Transverse colon (tissue), 4 donors: ENCODE data around the gene FOXD4.
"Not testable (repeated sequence)": the region's sequence is repeated elsewhere in the genome, so short reads cannot be mapped to it uniquely, and the experiment has no call there.

Source experiments
- POLR2AphosphoS5 ChIP-seq, 3 donors: sonication (generic); formaldehyde crosslinking; IDR thresholded peaks; one replicate each; pipeline ENCODE4 v1.6.1; 2016; ENCODE audit warnings: antibody characterized with exemption in 3 of 3
- TF ChIP-seq, protein P1 (sequence below), 5 experiments: fragments of 200-600 bp in 3 of 5; fragments of 450-650 bp in 2 of 5; sonication (generic) in 3 of 5; IDR thresholded peaks; 1 replicate in 2 of 5; 2 replicates in 3 of 5; pipeline ENCODE4 v1.5.1; 2016 to 2017; ENCODE audit warnings: antibody characterized with exemption in 5 of 5, inconsistent platforms in 3 of 5, mild to moderate bottlenecking in 2 of 5, moderate library complexity in 1 of 5

DNA sequence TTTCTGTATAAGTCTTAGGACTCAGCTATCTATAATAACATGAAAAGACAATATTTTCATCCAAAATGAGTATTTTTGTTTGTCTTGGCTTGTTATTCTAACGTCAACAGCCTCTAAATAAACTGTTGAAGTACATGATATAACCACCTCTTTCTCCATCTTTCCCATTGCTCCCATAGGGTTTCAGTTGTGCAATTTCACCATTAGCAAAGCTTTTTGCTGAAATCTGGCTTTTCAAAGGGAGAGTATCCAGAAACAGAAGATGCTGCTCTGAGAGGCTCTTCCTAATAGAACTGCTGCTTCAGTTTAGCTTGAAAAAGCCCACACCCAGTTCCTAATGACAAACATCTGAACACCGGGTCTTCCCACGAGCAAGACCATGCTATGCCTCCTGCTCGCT is 31.1 kb downstream of the FOXD4 start:
- TF ChIP-seq, protein P1, sequence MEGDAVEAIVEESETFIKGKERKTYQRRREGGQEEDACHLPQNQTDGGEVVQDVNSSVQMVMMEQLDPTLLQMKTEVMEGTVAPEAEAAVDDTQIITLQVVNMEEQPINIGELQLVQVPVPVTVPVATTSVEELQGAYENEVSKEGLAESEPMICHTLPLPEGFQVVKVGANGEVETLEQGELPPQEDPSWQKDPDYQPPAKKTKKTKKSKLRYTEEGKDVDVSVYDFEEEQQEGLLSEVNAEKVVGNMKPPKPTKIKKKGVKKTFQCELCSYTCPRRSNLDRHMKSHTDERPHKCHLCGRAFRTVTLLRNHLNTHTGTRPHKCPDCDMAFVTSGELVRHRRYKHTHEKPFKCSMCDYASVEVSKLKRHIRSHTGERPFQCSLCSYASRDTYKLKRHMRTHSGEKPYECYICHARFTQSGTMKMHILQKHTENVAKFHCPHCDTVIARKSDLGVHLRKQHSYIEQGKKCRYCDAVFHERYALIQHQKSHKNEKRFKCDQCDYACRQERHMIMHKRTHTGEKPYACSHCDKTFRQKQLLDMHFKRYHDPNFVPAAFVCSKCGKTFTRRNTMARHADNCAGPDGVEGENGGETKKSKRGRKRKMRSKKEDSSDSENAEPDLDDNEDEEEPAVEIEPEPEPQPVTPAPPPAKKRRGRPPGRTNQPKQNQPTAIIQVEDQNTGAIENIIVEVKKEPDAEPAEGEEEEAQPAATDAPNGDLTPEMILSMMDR (IDR thresholded peaks at IDR 0.05): not testable (repeated sequence)
- TF ChIP-seq POLR2AphosphoS5 (IDR thresholded peaks at IDR 0.05): not testable (repeated sequence)
